Measurements from ENCODE around the gene DPEP1. TPM values are rescaled to one million over a fixed set of nuclear protein-coding genes. Genes with fewer than 3 reads are reported as not detected.
"Not testable (repeated sequence)": the region's sequence is repeated elsewhere in the genome, so short reads cannot be mapped to it uniquely, and the experiment has no call there.

The DPEP1 gene
- total and polyA plus RNA-seq, 2 experiments from 2014 or later: 1.7 to 2.3 TPM

DNA sequence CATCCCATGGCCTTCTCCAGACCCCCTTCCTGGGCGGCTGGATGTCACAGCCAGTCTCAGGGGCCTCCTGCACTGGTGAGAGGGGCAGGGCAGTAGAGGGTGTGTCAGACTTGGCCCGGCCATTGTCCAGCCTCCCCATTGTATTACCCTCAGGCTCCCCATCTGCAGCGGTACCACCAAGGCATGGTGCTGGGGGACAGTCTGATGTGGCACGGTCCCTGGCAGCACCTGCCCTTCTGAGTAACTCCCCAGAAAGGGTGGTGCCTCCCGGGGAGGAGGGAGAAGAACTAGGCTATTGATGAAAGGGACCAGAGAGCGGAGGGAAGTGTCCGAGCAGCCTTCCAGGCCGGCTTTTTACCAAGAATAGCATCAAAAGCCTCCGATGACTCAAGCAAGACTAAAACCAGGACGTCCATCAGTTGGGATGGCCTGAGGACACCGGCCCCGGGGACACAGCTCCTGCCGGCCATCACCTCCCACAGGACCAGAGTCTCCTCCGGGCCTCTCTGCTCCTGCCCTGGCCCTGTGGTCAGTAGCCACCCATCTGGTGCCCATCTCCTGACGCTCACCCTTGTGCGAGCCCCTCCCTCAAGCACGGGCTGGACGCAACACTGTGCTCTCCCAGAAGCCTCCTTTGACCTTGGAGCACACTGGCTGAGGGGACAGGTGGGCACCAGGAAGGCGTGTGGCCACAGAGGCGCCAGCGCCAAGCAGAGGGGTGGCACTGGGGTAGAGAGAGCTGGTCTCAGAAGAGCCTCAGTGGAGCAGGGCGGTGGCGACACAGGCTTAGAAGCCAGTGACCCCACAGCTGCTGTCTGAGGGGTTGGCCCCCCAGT, 43.7 kb upstream of the DPEP1 start:
- H3K27me3 ChIP-seq (ENCODE audit: insufficient read depth): peaks cover 8% of the 10 kb centered on the region
- no peaks in the 10 kb centered on the region for H3K79me2 ChIP-seq (replicated peaks; ENCODE audit: insufficient read depth)
- no peak for TF ChIP-seq EZH2phosphoT487 (IDR thresholded peaks at IDR 0.05; ENCODE audit: unreplicated experiment)
- TF ChIP-seq CREB1 (CRISPR knock-in tag; IDR thresholded peaks at IDR 0.05; ENCODE audit: low read depth): no peak
- TF ChIP-seq, protein P1, sequence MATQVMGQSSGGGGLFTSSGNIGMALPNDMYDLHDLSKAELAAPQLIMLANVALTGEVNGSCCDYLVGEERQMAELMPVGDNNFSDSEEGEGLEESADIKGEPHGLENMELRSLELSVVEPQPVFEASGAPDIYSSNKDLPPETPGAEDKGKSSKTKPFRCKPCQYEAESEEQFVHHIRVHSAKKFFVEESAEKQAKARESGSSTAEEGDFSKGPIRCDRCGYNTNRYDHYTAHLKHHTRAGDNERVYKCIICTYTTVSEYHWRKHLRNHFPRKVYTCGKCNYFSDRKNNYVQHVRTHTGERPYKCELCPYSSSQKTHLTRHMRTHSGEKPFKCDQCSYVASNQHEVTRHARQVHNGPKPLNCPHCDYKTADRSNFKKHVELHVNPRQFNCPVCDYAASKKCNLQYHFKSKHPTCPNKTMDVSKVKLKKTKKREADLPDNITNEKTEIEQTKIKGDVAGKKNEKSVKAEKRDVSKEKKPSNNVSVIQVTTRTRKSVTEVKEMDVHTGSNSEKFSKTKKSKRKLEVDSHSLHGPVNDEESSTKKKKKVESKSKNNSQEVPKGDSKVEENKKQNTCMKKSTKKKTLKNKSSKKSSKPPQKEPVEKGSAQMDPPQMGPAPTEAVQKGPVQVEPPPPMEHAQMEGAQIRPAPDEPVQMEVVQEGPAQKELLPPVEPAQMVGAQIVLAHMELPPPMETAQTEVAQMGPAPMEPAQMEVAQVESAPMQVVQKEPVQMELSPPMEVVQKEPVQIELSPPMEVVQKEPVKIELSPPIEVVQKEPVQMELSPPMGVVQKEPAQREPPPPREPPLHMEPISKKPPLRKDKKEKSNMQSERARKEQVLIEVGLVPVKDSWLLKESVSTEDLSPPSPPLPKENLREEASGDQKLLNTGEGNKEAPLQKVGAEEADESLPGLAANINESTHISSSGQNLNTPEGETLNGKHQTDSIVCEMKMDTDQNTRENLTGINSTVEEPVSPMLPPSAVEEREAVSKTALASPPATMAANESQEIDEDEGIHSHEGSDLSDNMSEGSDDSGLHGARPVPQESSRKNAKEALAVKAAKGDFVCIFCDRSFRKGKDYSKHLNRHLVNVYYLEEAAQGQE (IDR thresholded peaks at IDR 0.05; ENCODE audit: unreplicated experiment): no peak
- TF ChIP-seq NANOG (IDR thresholded peaks at IDR 0.05; ENCODE audit: borderline replicate concordance): no peak
- TF ChIP-seq, protein P2, sequence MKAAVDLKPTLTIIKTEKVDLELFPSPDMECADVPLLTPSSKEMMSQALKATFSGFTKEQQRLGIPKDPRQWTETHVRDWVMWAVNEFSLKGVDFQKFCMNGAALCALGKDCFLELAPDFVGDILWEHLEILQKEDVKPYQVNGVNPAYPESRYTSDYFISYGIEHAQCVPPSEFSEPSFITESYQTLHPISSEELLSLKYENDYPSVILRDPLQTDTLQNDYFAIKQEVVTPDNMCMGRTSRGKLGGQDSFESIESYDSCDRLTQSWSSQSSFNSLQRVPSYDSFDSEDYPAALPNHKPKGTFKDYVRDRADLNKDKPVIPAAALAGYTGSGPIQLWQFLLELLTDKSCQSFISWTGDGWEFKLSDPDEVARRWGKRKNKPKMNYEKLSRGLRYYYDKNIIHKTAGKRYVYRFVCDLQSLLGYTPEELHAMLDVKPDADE (IDR thresholded peaks at IDR 0.05): no peak
- TF ChIP-seq ZNF331 (CRISPR knock-in tag; IDR thresholded peaks at IDR 0.05; ENCODE audit: low read depth): no peak
- no peak for TF ChIP-seq STAT1 (IDR thresholded peaks at IDR 0.05; ENCODE audit: unreplicated experiment)
- peaks cover 17% of the 10 kb centered on the region for H3K4me1 ChIP-seq (ENCODE audit: insufficient read depth)
- no peaks in the 10 kb centered on the region for H4K20me1 ChIP-seq (replicated peaks; ENCODE audit: insufficient read depth)
- no peak overlapping the region for H3K4me3 ChIP-seq
- no peak for ATAC-seq
- no peak for DNase-seq (ENCODE audit: low spot score)
- peaks cover 14% of the 10 kb centered on the region for H3K4me1 Mint-ChIP-seq
- H3K36me3 Mint-ChIP-seq (ENCODE audit: low read depth): peaks cover 4% of the 10 kb centered on the region; the same call in 2 of the 3 replicates
- H3K4me3 Mint-ChIP-seq: no peak overlapping the region
- no peak overlapping the region for H3K27ac ChIP-seq (ENCODE audit: low read depth)
- H3K36me3 ChIP-seq (ENCODE audit: insufficient read depth): no peaks in the 10 kb centered on the region
- H3K9me2 ChIP-seq (ENCODE audit: insufficient read depth): no peaks in the 10 kb centered on the region
- no peak overlapping the region for H3K27ac Mint-ChIP-seq
- no peak overlapping the region for H3K4me2 ChIP-seq
- peaks cover 2% of the 10 kb centered on the region; the same call in 1 of the 3 replicates for H3K9me3 Mint-ChIP-seq
- H3K27me3 Mint-ChIP-seq (ENCODE audit: insufficient read depth, low read depth, poor library complexity): peaks cover 31% of the 10 kb centered on the region
- H2AFZ ChIP-seq: no peak overlapping the region
- peaks cover 18% of the 10 kb centered on the region for H3F3A ChIP-seq (replicated peaks; ENCODE audit: low read depth)

DNA sequence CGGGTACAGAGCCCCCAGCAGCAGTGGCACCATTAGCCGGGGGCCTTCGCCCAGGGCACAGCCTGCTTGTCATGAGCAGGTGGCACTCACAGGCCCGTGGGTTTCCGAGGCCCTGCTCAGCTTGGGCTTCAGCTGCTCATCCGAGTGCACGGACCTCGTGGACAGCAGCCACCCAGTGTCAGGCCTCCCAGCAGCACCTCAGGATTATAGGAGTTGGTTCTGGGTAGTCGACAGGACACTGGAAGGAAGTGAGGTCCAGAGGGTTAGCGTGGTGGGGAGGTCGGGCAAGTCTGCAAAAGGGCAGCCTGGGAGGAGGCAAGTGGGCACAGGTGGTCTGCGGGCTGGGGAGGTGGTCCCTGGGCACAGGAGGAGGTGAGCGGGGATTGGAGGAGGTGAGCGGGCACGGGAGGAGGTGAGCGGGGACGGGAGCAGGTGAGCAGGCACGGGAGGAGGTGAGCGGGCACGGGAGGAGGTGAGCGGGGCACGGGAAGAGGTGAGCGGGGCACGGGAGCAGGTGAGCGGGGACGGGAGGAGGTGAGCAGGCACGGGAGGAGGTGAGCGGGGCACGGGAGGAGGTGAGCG, 43.0 kb upstream of the DPEP1 start:
- Histone ChIP-seq H4K20me1 (replicated peaks; ENCODE audit: insufficient read depth) (no peaks in the 10 kb centered on the region), H3K9me2 (ENCODE audit: insufficient read depth) (no peaks in the 10 kb centered on the region), H3K4me2 (no peak overlapping the region), H3K79me2 (replicated peaks; ENCODE audit: insufficient read depth) (no peaks in the 10 kb centered on the region), H3K36me3 (ENCODE audit: insufficient read depth) (no peaks in the 10 kb centered on the region), H3K27me3 (ENCODE audit: insufficient read depth) (peaks cover 14% of the 10 kb centered on the region), H3F3A (replicated peaks; ENCODE audit: low read depth) (peaks cover 13% of the 10 kb centered on the region; the same call in 1 of the 2 replicates), H2AFZ (no peak overlapping the region), H3K4me3 (no peak overlapping the region), H3K27ac (ENCODE audit: low read depth) (no peak overlapping the region), H3K4me1 (ENCODE audit: insufficient read depth) (peaks cover 10% of the 10 kb centered on the region)
- Mint-ChIP-seq H3K27ac (no peak overlapping the region), H3K9me3 (no peaks in the 10 kb centered on the region), H3K27me3 (ENCODE audit: insufficient read depth, low read depth, poor library complexity) (peaks cover 29% of the 10 kb centered on the region), H3K4me3 (no peak overlapping the region), H3K36me3 (ENCODE audit: low read depth) (no peaks in the 10 kb centered on the region), H3K4me1 (peaks cover 9% of the 10 kb centered on the region)
- no peak for DNase-seq (ENCODE audit: low spot score)
- no peak for ATAC-seq
- TF ChIP-seq, protein P1 (IDR thresholded peaks at IDR 0.05; ENCODE audit: unreplicated experiment): no peak
- no peak for TF ChIP-seq STAT1 (IDR thresholded peaks at IDR 0.05; ENCODE audit: unreplicated experiment)

DNA sequence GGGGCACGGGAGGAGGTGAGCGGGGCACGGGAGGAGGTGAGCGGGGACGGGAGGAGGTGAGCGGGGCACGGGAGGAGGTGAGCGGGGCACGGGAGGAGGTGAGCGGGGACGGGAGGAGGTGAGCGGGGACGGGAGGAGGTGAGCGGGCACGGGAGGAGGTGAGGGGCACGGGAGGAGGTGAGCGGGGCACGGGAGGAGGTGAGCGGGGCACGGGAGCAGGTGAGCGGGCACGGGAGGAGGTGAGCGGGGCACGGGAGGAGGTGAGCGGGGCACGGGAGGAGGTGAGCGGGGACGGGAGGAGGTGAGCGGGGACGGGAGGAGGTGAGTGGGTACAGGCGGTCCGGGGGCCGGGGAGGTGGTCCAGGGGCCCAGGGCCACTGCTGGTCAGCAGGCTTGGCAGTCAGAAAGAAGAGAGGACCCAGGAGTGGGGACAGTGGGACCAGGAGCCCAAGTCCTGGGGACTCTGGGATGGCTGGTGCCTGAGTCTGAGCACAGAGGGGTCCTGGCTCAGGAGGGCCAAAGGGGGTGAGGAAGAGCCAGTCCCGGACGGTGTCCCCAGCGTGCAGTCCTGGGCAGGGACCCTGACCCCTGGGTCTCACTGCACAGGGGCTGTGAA, 42.4 kb upstream of the DPEP1 start:
- H3K36me3 Mint-ChIP-seq (ENCODE audit: low read depth); H3K27ac Mint-ChIP-seq: not testable (repeated sequence)
- peaks cover 18% of the 10 kb centered on the region for H3K27me3 ChIP-seq (ENCODE audit: insufficient read depth)

More for the DNA sequence above, 42.4 kb upstream of the DPEP1 start:
- not testable (repeated sequence) for H3K27ac ChIP-seq (ENCODE audit: low read depth); H3K4me2 ChIP-seq; H4K20me1 ChIP-seq (replicated peaks; ENCODE audit: insufficient read depth); H3K36me3 ChIP-seq (ENCODE audit: insufficient read depth); H3K9me2 ChIP-seq (ENCODE audit: insufficient read depth); H3K79me2 ChIP-seq (replicated peaks; ENCODE audit: insufficient read depth); ATAC-seq; DNase-seq (ENCODE audit: low spot score); H3K4me1 Mint-ChIP-seq; H3K9me3 Mint-ChIP-seq; H3K4me3 ChIP-seq; H2AFZ ChIP-seq; H3K4me3 Mint-ChIP-seq; H3F3A ChIP-seq (replicated peaks; ENCODE audit: low read depth)
- H3K4me1 ChIP-seq (ENCODE audit: insufficient read depth): peaks cover 10% of the 10 kb centered on the region
- peaks cover 23% of the 10 kb centered on the region for H3K27me3 Mint-ChIP-seq (ENCODE audit: insufficient read depth, low read depth, poor library complexity)

Measured in GM23338 (cell line).